SK-N-SH (cell line): Measurements from ENCODE around the gene GABRB1. TPM values are rescaled to one million over a fixed set of nuclear protein-coding genes. Genes with fewer than 3 reads are reported as not detected.

ENCODE experiments used
- CTCF ChIA-PET: fragments of 300-600, 350-600 bp; formaldehyde crosslinking; extraction: SDS; loops from one replicate; lab custom pipeline; 2021; lab: Yijun Ruan, JAX
- POLR2A ChIA-PET: fragments of 350-600 bp; sonication (Branson Sonifier 250); formaldehyde crosslinking; extraction: SDS; loops from one replicate; lab custom pipeline; 2020; ENCODE audit warnings: antibody characterized with exemption, inconsistent platforms; lab: Yijun Ruan, JAX
- DNase-seq: peaks from one replicate; pipeline ENCODE4 v3.0.0; 2012
- H2AFZ ChIP-seq: fragments of 200-600 bp; sonication (generic); 2 replicates; pipeline ENCODE4 v1.8.1; 2016; ENCODE audit warnings: antibody characterized with exemption, mild to moderate bottlenecking, low read depth
- H3F3A ChIP-seq: fragments of 200-600 bp; sonication (generic); replicated peaks from 2 replicates; pipeline ENCODE3; 2016; ENCODE audit warnings: antibody characterized with exemption, mild to moderate bottlenecking; ENCODE audit not compliant: insufficient read depth
- H3K27ac ChIP-seq, 2 experiments: fragments of 200-500 bp in 1 of 2; fragments of 200-600 bp in 1 of 2; sonication (Bioruptor generic) in 1 of 2; sonication (generic), shearing (Covaris generic) in 1 of 2; 2 replicates each; pipeline versions ENCODE4 v1.5.1 to v1.6.1; 2014 to 2016; ENCODE audit warnings: low read depth in 2 of 2, inconsistent platforms in 1 of 2, low read length in 1 of 2, mild to moderate bottlenecking in 1 of 2, mixed read lengths in 1 of 2
- H3K27me3 ChIP-seq: fragments of 200-600 bp; sonication (generic), shearing (Covaris generic); 2 replicates; pipeline ENCODE4 v1.6.1; 2016; ENCODE audit warnings: mixed run types; ENCODE audit not compliant: insufficient read depth
- H3K36me3 ChIP-seq, 2 experiments: fragments of 200-500 bp in 1 of 2; fragments of 200-600 bp in 1 of 2; sonication (Bioruptor generic) in 1 of 2; sonication (generic) in 1 of 2; replicated peaks in 1 of 2; 2 replicates each; pipeline versions ENCODE3 to v1.5.1; 2014 to 2016; ENCODE audit warnings: low read length in 1 of 2, mild to moderate bottlenecking in 1 of 2; ENCODE audit not compliant: insufficient read depth in 2 of 2, control insufficient read depth in 1 of 2
- H3K4me1 ChIP-seq, 2 experiments: fragments of 200-500 bp in 1 of 2; fragments of 200-600 bp in 1 of 2; sonication (Bioruptor generic) in 1 of 2; sonication (generic), shearing (Covaris generic) in 1 of 2; 2 replicates each; pipeline versions ENCODE4 v1.5.1 to v1.6.1; 2014 to 2016; ENCODE audit warnings: low read depth in 1 of 2, low read length in 1 of 2, mixed run types in 1 of 2; ENCODE audit not compliant: insufficient read depth in 2 of 2, control insufficient read depth in 1 of 2
- H3K4me2 ChIP-seq: fragments of 200-600 bp; sonication (generic), shearing (Covaris generic); 2 replicates; pipeline ENCODE4 v1.6.1; 2017; ENCODE audit warnings: mixed run types
- H3K4me3 ChIP-seq, 2 experiments: fragments of 200-500 bp in 1 of 2; fragments of 200-600 bp in 1 of 2; sonication (Bioruptor generic) in 1 of 2; sonication (generic), shearing (Covaris generic) in 1 of 2; 2 replicates each; pipeline versions ENCODE4 v1.5.1 to v1.8.1; 2014 to 2016; ENCODE audit warnings: low read depth in 2 of 2, inconsistent platforms in 1 of 2, low read length in 1 of 2, mild to moderate bottlenecking in 1 of 2, mixed read lengths in 1 of 2, moderate library complexity in 1 of 2
- H3K79me2 ChIP-seq: fragments of 200-600 bp; sonication (generic); 2 replicates; pipeline ENCODE4 v1.8.1; 2017; ENCODE audit warnings: mild to moderate bottlenecking; ENCODE audit not compliant: insufficient read depth
- H3K9ac ChIP-seq: fragments of 200-600 bp; sonication (generic); 2 replicates; pipeline ENCODE4 v1.6.1; 2017; ENCODE audit warnings: mixed run types
- H3K9me2 ChIP-seq: fragments of 200-600 bp; sonication (generic); 2 replicates; pipeline ENCODE4 v1.6.1; 2017; ENCODE audit warnings: mixed run types
- H3K9me3 ChIP-seq: fragments of 200-600 bp; sonication (generic); 2 replicates; pipeline ENCODE4 v1.6.1; 2017; ENCODE audit warnings: mixed run types, mild to moderate bottlenecking, moderate library complexity
- H4K20me1 ChIP-seq: fragments of 200-600 bp; sonication (generic); 2 replicates; pipeline ENCODE4 v1.6.1; 2017; ENCODE audit warnings: mild to moderate bottlenecking, mixed run types; ENCODE audit not compliant: insufficient read depth
- FOXJ3 ChIP-seq: sonication (generic); formaldehyde crosslinking; IDR thresholded peaks from 2 replicates; pipeline ENCODE4 v1.5.1; 2020; ENCODE audit warnings: mild to moderate bottlenecking, missing genetic modification reagents
- FOXM1 ChIP-seq: IDR thresholded peaks from 2 replicates; pipeline ENCODE4 v1.4.0; 2012; ENCODE audit warnings: low read depth, mild to moderate bottlenecking
- GATA2 ChIP-seq: sonication (generic); formaldehyde crosslinking; IDR thresholded peaks from 2 replicates; pipeline ENCODE4 v1.5.0; 2020; ENCODE audit warnings: mild to moderate bottlenecking, missing genetic modification reagents
- MXI1 ChIP-seq: IDR thresholded peaks from 2 replicates; pipeline ENCODE4 v1.6.1; 2012; ENCODE audit warnings: mild to moderate bottlenecking, low read depth, low read length, improper control_type of control experiment
- NFIC ChIP-seq: IDR thresholded peaks from 2 replicates; pipeline ENCODE4 v1.4.0; 2012; ENCODE audit warnings: borderline replicate concordance
- NRF1 ChIP-seq: IDR thresholded peaks from 2 replicates; pipeline ENCODE4 v1.6.1; 2012; ENCODE audit warnings: low read depth, mild to moderate bottlenecking, low read length
- POLR2AphosphoS5 ChIP-seq: IDR thresholded peaks from 2 replicates; pipeline ENCODE4 v1.6.1; 2012; ENCODE audit warnings: low read depth, low read length
- SIN3A ChIP-seq: IDR thresholded peaks from 2 replicates; pipeline ENCODE4 v1.6.1; 2012; ENCODE audit warnings: low read depth, mild to moderate bottlenecking, low read length, moderate library complexity, borderline replicate concordance
- SMC3 ChIP-seq: IDR thresholded peaks from 2 replicates; pipeline ENCODE4 v1.6.1; 2012; ENCODE audit warnings: low read depth, low read length, improper control_type of control experiment
- USF2 ChIP-seq: fragments of 150-350 bp; IDR thresholded peaks from 2 replicates; pipeline ENCODE4 v1.6.1; 2017; ENCODE audit warnings: antibody characterized with exemption, low read length, low read depth, borderline replicate concordance
- WGBS: methylation state at CpG from one replicate; pipeline ENCODE4 v1.1.6; 2017; ENCODE audit warnings: low lambda C conversion rate; 5-methylcytosine and 5-hydroxymethylcytosine counted together
- polyA plus RNA-seq, 3 experiments: library from polyadenylated mRNA; depleted of rRNA; stranded (reverse); fragments of >200 nt; gene quantifications; 2 replicates each; pipeline ENCODE4 v1.2.3, GENCODE V29; 2012
- TF ChIP-seq, protein P1 (sequence below): IDR thresholded peaks from 2 replicates; pipeline ENCODE4 v1.4.0; 2012; ENCODE audit warnings: low read depth, borderline replicate concordance

GABRB1 gene
- polyA plus RNA-seq, 1 of the 3 experiments (the other 2 are of a cell fraction): not detected

DNA sequence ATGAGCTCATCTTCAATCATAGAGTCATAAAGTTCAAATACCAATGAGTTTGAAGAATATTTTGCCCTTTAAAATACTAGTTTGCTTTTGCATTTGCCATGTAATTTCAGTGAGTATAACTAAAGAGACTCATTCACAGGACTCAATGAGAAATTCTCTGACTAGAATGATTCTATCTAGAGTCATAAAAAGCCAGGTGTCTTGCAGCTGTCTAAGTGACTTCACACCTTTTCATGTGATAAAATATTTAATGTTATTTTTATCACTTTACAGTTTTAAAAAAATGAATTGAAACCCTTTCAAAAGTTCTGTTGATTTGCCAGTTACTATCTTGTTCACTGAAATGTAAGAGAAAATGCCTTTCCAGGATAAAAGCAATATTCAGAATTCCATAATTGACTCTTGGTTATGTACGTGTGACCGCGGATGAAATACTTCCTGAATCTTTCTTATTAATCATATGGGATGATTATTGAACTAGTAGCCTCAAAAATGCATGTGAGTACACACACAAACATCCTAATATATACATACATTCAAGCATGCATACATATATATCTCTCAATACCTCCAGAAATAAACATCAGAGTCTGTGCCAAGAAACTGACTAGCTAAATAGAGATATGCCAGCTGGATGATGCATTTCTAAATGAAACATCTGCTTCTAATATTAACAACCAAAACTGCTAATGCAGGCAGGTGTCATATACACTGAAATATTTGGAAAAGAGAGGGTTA, 87.0 kb downstream of the GABRB1 start (continued):
- TF ChIP-seq SIN3A: no peak
- TF ChIP-seq MXI1: no peak
- TF ChIP-seq GATA2 (CRISPR knock-in tag): no peak

GRCh38 chr4:47120783-47121182, 89.4 kb downstream of the GABRB1 start:
- no peak for DNase-seq
- Histone ChIP-seq H3K79me2 (no peaks in the 10 kb centered on the region), H3K27me3 (peaks cover 14% of the 10 kb centered on the region; the same call in 1 of the 2 replicates), H2AFZ (no peak overlapping the region), H3K9ac (no peak overlapping the region), H3K4me1 (peaks cover 0 to 7% of the 10 kb centered on the region in 2 experiments; a peak in 1 of 4 replicates), H3K4me3 (no peak overlapping the region), H3K9me3 (peaks cover 8% of the 10 kb centered on the region; the same call in 1 of the 2 replicates), H3K27ac (no peak overlapping the region), H3K36me3 (no peaks in the 10 kb centered on the region), H3F3A (peaks cover 5% of the 10 kb centered on the region), H4K20me1 (no peaks in the 10 kb centered on the region), H3K4me2 (no peak overlapping the region), H3K9me2 (no peaks in the 10 kb centered on the region)
- ChIA-PET POLR2A (no interaction called here), CTCF (interaction anchor here (1.2 kb wide), 1 partner anchor 9 kb away, joined by 4 read pairs; no protein-coding TSS in a partner anchor)
- 0% methylated on average over 1 of the region's 1 CpG for WGBS
- TF ChIP-seq USF2: no peak
- TF ChIP-seq, protein P1, sequence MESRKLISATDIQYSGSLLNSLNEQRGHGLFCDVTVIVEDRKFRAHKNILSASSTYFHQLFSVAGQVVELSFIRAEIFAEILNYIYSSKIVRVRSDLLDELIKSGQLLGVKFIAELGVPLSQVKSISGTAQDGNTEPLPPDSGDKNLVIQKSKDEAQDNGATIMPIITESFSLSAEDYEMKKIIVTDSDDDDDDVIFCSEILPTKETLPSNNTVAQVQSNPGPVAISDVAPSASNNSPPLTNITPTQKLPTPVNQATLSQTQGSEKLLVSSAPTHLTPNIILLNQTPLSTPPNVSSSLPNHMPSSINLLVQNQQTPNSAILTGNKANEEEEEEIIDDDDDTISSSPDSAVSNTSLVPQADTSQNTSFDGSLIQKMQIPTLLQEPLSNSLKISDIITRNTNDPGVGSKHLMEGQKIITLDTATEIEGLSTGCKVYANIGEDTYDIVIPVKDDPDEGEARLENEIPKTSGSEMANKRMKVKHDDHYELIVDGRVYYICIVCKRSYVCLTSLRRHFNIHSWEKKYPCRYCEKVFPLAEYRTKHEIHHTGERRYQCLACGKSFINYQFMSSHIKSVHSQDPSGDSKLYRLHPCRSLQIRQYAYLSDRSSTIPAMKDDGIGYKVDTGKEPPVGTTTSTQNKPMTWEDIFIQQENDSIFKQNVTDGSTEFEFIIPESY: no peak
- TF ChIP-seq FOXM1: no peak
- TF ChIP-seq POLR2AphosphoS5: no peak
- no peak for TF ChIP-seq NRF1
- no peak for TF ChIP-seq NFIC
- no peak for TF ChIP-seq FOXJ3 (CRISPR knock-in tag)
- no peak for TF ChIP-seq MXI1
- TF ChIP-seq SMC3: no peak
